B cell (primary cell): ENCODE results near the gene LCP1.

Experiments
- EZH2 ChIP-seq: IDR thresholded peaks from 2 replicates; pipeline ENCODE4 v1.6.1; 2012; ENCODE audit warnings: borderline replicate concordance, low read depth, mild to moderate bottlenecking, moderate library complexity, low read length; ENCODE audit not compliant: insufficient read depth, poor library complexity, severe bottlenecking
- TF ChIP-seq, protein P1 (sequence below): fragments of 200-600 bp; IDR thresholded peaks from one replicate; pipeline ENCODE4 v1.8.0; 2022; ENCODE audit warnings: antibody characterized with exemption, mild to moderate bottlenecking

DNA sequence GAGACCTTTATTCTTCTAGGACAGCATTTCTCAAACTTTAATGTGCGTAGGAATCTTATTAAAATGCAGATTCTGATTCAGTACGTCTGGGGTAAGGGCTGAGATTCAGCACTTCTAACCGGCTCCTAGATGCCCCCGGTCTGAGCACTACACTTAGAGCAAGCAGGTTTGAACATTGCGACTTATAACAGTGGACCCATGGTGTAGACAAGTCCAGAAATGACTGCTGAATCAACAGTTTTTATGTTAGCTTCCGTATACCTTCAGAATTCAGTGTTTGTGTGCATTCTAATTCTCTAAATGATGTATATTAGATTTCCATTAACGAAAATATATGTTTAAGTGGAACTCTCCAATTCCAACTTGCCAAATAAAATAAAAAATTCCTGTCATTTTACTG, 59.7 kb downstream of the LCP1 start:
- TF ChIP-seq, protein P1, sequence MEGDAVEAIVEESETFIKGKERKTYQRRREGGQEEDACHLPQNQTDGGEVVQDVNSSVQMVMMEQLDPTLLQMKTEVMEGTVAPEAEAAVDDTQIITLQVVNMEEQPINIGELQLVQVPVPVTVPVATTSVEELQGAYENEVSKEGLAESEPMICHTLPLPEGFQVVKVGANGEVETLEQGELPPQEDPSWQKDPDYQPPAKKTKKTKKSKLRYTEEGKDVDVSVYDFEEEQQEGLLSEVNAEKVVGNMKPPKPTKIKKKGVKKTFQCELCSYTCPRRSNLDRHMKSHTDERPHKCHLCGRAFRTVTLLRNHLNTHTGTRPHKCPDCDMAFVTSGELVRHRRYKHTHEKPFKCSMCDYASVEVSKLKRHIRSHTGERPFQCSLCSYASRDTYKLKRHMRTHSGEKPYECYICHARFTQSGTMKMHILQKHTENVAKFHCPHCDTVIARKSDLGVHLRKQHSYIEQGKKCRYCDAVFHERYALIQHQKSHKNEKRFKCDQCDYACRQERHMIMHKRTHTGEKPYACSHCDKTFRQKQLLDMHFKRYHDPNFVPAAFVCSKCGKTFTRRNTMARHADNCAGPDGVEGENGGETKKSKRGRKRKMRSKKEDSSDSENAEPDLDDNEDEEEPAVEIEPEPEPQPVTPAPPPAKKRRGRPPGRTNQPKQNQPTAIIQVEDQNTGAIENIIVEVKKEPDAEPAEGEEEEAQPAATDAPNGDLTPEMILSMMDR: no peak
- no peak for TF ChIP-seq EZH2
